Transverse colon (tissue), 4 donors: ENCODE data around the gene KDM6B. TPM values are rescaled to one million over a fixed set of nuclear protein-coding genes. Genes with fewer than 3 reads are reported as not detected.
A peak's percentile ranks its signal among the peaks of the same experiment; 100 is the strongest.

Source experiments
- DNase-seq: peaks from one replicate; pipeline ENCODE4 v3.0.0-alpha.2; 2019
- H3K27ac ChIP-seq, 4 donors: fragments of 200-600 bp; sonication (generic); 2 replicates each; pipeline ENCODE4 v1.5.1; 2016 to 2018; ENCODE audit warnings: inconsistent platforms in 4 of 4
- H3K27me3 ChIP-seq: fragments of 200-600 bp; sonication (generic); 2 replicates; pipeline ENCODE4 v1.5.1; 2017; ENCODE audit warnings: inconsistent platforms
- H3K36me3 ChIP-seq, 4 donors: fragments of 200-600 bp; sonication (generic); 2 replicates each; pipeline ENCODE4 v1.5.1; 2017 to 2019; ENCODE audit warnings: inconsistent platforms in 4 of 4
- H3K4me1 ChIP-seq, 4 donors: fragments of 200-600 bp; sonication (generic); 2 replicates each; pipeline ENCODE4 v1.5.1; 2017 to 2020; ENCODE audit warnings: inconsistent platforms in 4 of 4
- H3K4me3 ChIP-seq, 4 donors: fragments of 200-600 bp; sonication (generic); 1 replicate in 1 of 4; 2 replicates in 3 of 4; pipeline versions ENCODE4 v1.5.1 to v1.6.1; 2017 to 2019; ENCODE audit warnings: inconsistent platforms in 4 of 4
- H3K9me3 ChIP-seq, 2 donors: fragments of 200-600 bp; sonication (generic); 2 replicates each; pipeline ENCODE4 v1.5.1; 2017 to 2019; ENCODE audit warnings: inconsistent platforms in 2 of 2
- EP300 ChIP-seq: sonication (generic); formaldehyde crosslinking; IDR thresholded peaks from one replicate; pipeline ENCODE4 v1.6.1; 2017; ENCODE audit warnings: antibody characterized with exemption, low read depth
- POLR2A ChIP-seq: fragments of 450-650 bp; IDR thresholded peaks from one replicate; pipeline ENCODE4 v1.6.1; 2016; ENCODE audit warnings: antibody characterized with exemption, mild to moderate bottlenecking, moderate library complexity
- POLR2AphosphoS5 ChIP-seq, 3 donors: sonication (generic); formaldehyde crosslinking; IDR thresholded peaks; one replicate each; pipeline ENCODE4 v1.6.1; 2016; ENCODE audit warnings: antibody characterized with exemption in 3 of 3
- WGBS, 2 donors: methylation state at CpG; one replicate each; pipeline ENCODE4 v1.1.5; 2018; ENCODE audit warnings: low coverage in 1 of 2; 5-methylcytosine and 5-hydroxymethylcytosine counted together
- in situ Hi-C, 4 donors: fragments of 200-750 bp; cut with MboI; loops; one replicate each; pipeline versions ENCODE4 v1.15.0 to v1.15.1; 2017; ENCODE audit warnings: low sequenced_read_pairs in 3 of 4, low pct_ligation_motif_present in 1 of 4, low pct_unique_long_range_greater_than_20kb in 1 of 4
- intact Hi-C: fragments of 100-400 bp; cut with DNase I; formaldehyde crosslinking; loops from one replicate; pipeline ENCODE4 v1.15.1; 2023; ENCODE audit warnings: low total_unique reads
- total RNA-seq, 4 donors: library from RNA; depleted of rRNA; stranded (reverse); fragments of >200 nt; gene quantifications; one replicate each; pipeline ENCODE4 v1.1.0, GENCODE V29; 2016
- TF ChIP-seq, protein P1 (sequence below), 5 experiments: fragments of 200-600 bp in 3 of 5; fragments of 450-650 bp in 2 of 5; sonication (generic) in 3 of 5; IDR thresholded peaks; 1 replicate in 2 of 5; 2 replicates in 3 of 5; pipeline ENCODE4 v1.5.1; 2016 to 2017; ENCODE audit warnings: antibody characterized with exemption in 5 of 5, inconsistent platforms in 3 of 5, mild to moderate bottlenecking in 2 of 5, moderate library complexity in 1 of 5

Gene KDM6B
- total RNA-seq, 4 donors from 2014 or later: 18.3 to 33.7 (median 30.2) TPM

DNA sequence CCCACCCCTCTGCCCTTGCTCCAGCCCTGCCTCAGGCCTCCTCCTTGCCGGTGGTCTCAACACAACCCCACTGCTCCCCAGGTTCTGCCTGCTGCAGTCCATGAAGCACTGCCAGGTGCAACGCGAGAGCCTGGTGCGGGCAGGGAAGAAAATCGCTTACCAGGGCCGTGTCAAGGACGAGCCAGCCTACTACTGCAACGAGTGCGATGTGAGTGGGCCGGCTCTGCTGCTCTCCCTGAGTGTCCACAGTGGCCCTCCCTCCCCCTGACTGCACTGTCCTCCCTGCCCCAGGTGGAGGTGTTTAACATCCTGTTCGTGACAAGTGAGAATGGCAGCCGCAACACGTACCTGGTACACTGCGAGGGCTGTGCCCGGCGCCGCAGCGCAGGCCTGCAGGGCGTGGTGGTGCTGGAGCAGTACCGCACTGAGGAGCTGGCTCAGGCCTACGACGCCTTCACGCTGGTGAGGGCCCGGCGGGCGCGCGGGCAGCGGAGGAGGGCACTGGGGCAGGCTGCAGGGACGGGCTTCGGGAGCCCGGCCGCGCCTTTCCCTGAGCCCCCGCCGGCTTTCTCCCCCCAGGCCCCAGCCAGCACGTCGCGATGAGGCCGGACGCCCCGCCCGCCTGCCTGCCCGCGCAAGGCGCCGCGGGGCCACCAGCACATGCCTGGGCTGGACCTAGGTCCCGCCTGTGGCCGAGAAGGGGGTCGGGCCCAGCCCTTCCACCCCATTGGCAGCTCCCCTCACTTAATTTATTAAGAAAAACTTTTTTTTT, 19.1 kb downstream of the KDM6B start:
- DNase-seq: no peak
- Histone ChIP-seq H3K9me3 (no peaks in the 10 kb centered on the region), H3K4me3 (no peak overlapping the region), H3K4me1 (peaks cover 20 to 35% (median 27%) of the 10 kb centered on the region in 4 donors), H3K27me3 (no peaks in the 10 kb centered on the region), H3K27ac (no peak overlapping the region), H3K36me3 (peaks cover 0 to 34% (median 16%) of the 10 kb centered on the region in 4 donors)
- WGBS, 2 donors: 89% methylated on average over 41 of the region's 51 CpGs; no CpG with 5 or more reads in 1 of the 2 donors
- in situ Hi-C loops: loop anchor here in 2 of 4 donors (25.0 kb wide), 1 partner anchor 134 kb away; no protein-coding TSS in a partner anchor
- intact Hi-C loops: loop anchor here (1.0 to 10.0 kb wide), 2 partner anchors 31 to 108 kb away; no protein-coding TSS in a partner anchor
- TF ChIP-seq POLR2A (peak; percentile 5), EP300 (no peak)

DNA sequence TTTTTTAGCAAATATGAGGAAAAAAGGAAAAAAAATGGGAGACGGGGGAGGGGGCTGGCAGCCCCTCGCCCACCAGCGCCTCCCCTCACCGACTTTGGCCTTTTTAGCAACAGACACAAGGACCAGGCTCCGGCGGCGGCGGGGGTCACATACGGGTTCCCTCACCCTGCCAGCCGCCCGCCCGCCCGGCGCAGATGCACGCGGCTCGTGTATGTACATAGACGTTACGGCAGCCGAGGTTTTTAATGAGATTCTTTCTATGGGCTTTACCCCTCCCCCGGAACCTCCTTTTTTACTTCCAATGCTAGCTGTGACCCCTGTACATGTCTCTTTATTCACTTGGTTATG, 19.6 kb downstream of the KDM6B start:
- Histone ChIP-seq H3K9me3 (no peaks in the 10 kb centered on the region), H3K4me3 (no peak overlapping the region), H3K4me1 (peaks cover 23 to 40% (median 33%) of the 10 kb centered on the region in 4 donors), H3K36me3 (peaks cover 0 to 31% (median 14%) of the 10 kb centered on the region in 4 donors), H3K27me3 (no peaks in the 10 kb centered on the region), H3K27ac (no peak overlapping the region)
- TF ChIP-seq, protein P1, sequence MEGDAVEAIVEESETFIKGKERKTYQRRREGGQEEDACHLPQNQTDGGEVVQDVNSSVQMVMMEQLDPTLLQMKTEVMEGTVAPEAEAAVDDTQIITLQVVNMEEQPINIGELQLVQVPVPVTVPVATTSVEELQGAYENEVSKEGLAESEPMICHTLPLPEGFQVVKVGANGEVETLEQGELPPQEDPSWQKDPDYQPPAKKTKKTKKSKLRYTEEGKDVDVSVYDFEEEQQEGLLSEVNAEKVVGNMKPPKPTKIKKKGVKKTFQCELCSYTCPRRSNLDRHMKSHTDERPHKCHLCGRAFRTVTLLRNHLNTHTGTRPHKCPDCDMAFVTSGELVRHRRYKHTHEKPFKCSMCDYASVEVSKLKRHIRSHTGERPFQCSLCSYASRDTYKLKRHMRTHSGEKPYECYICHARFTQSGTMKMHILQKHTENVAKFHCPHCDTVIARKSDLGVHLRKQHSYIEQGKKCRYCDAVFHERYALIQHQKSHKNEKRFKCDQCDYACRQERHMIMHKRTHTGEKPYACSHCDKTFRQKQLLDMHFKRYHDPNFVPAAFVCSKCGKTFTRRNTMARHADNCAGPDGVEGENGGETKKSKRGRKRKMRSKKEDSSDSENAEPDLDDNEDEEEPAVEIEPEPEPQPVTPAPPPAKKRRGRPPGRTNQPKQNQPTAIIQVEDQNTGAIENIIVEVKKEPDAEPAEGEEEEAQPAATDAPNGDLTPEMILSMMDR (IDR thresholded peaks at IDR 0.05): no peak
- TF ChIP-seq EP300 (no peak), POLR2A (no peak), POLR2AphosphoS5 (IDR thresholded peaks at IDR 0.05) (no peak)
- intact Hi-C loops (loop anchor here (10.0 kb wide), 1 partner anchor 109 kb away; no protein-coding TSS in a partner anchor), in situ Hi-C loops (loop anchor here in 2 of 4 donors (25.0 kb wide), 1 partner anchor 134 kb away; no protein-coding TSS in a partner anchor)
- WGBS, 2 donors: 88 to 90% methylated on average over 12 to 21 of the region's 21 CpGs
- no peak for DNase-seq

DNA sequence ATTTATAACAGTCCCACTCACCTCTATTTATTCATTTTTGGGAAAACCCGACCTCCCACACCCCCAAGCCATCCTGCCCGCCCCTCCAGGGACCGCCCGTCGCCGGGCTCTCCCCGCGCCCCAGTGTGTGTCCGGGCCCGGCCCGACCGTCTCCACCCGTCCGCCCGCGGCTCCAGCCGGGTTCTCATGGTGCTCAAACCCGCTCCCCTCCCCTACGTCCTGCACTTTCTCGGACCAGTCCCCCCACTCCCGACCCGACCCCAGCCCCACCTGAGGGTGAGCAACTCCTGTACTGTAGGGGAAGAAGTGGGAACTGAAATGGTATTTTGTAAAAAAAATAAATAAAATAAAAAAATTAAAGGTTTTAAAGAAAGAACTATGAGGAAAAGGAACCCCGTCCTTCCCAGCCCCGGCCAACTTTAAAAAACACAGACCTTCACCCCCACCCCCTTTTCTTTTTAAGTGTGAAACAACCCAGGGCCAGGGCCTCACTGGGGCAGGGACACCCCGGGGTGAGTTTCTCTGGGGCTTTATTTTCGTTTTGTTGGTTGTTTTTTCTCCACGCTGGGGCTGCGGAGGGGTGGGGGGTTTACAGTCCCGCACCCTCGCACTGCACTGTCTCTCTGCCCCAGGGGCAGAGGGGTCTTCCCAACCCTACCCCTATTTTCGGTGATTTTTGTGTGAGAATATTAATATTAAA, 20.2 kb downstream of the KDM6B start:
- H3K4me3 ChIP-seq: no peak overlapping the region

DNA sequence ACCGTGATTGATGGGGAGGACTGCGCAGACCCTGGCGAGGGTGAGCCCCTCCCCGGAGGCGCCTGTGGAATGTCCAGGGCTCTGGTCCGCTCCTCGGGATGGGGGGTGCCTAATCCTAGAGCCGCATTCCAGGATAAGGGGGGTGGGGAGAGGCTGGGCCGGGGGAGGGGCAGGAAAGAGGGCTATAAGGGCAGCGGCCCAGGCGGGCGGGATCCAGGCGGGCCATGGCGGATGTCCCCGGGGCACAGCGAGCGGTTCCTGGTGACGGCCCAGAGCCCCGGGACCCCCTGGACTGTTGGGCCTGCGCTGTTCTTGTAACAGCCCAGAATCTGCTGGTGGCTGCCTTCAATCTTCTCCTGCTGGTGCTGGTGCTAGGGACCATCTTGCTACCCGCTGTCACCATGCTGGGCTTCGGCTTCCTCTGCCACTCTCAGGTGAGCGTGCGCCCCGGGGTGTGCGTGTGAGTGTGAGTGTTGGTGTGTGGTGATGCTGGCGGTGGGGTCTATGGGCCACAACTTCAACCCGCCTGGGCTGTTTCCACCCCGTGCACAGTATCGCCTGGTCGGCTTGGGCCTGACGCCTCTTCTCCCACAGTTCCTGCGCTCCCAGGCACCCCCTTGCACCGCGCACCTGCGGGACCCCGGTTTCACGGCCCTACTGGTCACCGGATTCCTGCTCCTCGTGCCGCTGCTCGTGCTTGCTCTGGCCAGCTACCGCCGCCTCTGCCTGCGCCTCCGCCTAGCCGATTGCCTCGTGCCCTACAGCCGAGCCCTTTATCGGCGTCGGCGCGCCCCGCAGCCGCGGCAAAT, 21.0 kb downstream of the KDM6B start, which contains the start of gene TMEM88:
TMEM88 (plus strand) TSS at position 216 of the 809 bp plus-strand sequence; CDS start at position 225, 9 bp downstream.
- peak within 1 kb of the TSS; percentile 90 to 97 (median 94) for H3K27ac ChIP-seq
- DNase-seq: no peak
- peak within 1 kb of the TSS in 2 of 4 donors; percentile 6 to 62 for H3K4me3 ChIP-seq
- no peaks in the 10 kb centered on the region for H3K27me3 ChIP-seq
- peaks cover 0 to 20% (median 9%) of the 10 kb centered on the region in 4 donors for H3K36me3 ChIP-seq
- peaks cover 26 to 46% (median 37%) of the 10 kb centered on the region in 4 donors for H3K4me1 ChIP-seq
- no peaks in the 10 kb centered on the region for H3K9me3 ChIP-seq
- intact Hi-C loops: loop anchor here (5.0 to 10.0 kb wide), 2 partner anchors 37 to 110 kb away; no protein-coding TSS in a partner anchor
- in situ Hi-C loops: loop anchor here in 2 of 4 donors (25.0 kb wide), 1 partner anchor 132 kb away; no protein-coding TSS in a partner anchor
- WGBS, 2 donors: 49 to 61% methylated on average over 20 to 57 of the region's 57 CpGs
- no peak for TF ChIP-seq POLR2A
- no peak for TF ChIP-seq EP300
- TF ChIP-seq POLR2AphosphoS5 (IDR thresholded peaks at IDR 0.05): peak in 1 of 3 donors; percentile 4

More for the DNA sequence above, 20.2 kb downstream of the KDM6B start:
- no peak for DNase-seq
- intact Hi-C loops: loop anchor here (10.0 kb wide), 1 partner anchor 109 kb away; no protein-coding TSS in a partner anchor
- Histone ChIP-seq H3K27me3 (no peaks in the 10 kb centered on the region), H3K4me1 (peaks cover 26 to 46% (median 37%) of the 10 kb centered on the region in 4 donors), H3K9me3 (no peaks in the 10 kb centered on the region), H3K36me3 (peaks cover 0 to 27% (median 12%) of the 10 kb centered on the region in 4 donors), H3K27ac (peak overlapping the region in 2 of 4 donors; percentile 90 to 95)
- 81 to 86% methylated on average over 17 to 31 of the region's 31 CpGs for WGBS, 2 donors
- in situ Hi-C loops: loop anchor here in 2 of 4 donors (25.0 kb wide), 1 partner anchor 133 kb away; no protein-coding TSS in a partner anchor
- no peak for TF ChIP-seq EP300
- TF ChIP-seq, protein P1 (IDR thresholded peaks at IDR 0.05): no peak
- TF ChIP-seq POLR2AphosphoS5 (IDR thresholded peaks at IDR 0.05): no peak
- no peak for TF ChIP-seq POLR2A
